GM18508 (cell line): Measurements from ENCODE around the gene NYAP2.

Experiments
- ATAC-seq: cut with Tn5 transposase; IDR thresholded peaks from one replicate; pipeline ENCODE4 v1.9.1; 2021; ENCODE audit warnings: moderate number of reproducible peaks; ENCODE audit not compliant: insufficient read depth, unreplicated experiment

NYAP2 gene

DNA sequence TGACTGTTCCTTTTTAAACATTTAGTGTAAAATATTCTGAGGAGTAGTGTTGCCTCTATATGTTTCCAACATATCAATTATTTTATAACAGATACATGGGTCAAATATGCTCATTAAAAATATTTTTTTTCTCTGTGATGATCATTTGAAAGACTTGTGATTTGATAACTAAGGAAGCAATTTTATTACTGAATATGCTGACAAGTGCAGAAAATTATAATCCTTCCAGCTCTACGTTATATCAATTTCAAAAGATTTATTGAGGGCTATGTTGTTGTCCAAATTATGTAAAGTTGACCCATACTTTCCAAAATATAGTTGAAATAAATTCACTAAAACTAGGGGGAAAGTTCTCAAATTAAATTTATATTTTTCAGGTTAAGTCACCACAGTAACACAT, 290.6 kb downstream of the NYAP2 start:
- ATAC-seq, result no peak

GRCh38 chr2:225691711-225692110, 292.2 kb downstream of the NYAP2 start:
- no peak for ATAC-seq

DNA sequence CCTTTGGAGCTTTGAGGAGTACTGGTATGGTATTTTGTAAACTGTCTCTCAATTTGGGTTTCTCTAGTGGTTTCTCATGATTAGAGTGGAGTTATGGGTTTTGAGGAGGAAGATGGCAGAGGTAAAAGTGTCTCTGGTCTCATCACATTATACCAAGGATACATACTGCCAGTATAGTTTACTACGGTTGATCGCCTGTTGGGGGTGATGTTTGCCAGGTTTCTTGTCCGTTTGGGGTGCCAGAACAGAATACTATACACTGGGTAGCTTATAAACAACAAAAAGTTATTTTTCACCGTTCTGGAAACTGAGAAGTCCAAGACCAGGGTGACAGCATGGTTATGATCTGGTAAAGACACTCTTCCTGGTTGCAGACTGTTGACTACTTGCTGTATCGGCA, 293.7 kb downstream of the NYAP2 start:
- no peak for ATAC-seq

DNA sequence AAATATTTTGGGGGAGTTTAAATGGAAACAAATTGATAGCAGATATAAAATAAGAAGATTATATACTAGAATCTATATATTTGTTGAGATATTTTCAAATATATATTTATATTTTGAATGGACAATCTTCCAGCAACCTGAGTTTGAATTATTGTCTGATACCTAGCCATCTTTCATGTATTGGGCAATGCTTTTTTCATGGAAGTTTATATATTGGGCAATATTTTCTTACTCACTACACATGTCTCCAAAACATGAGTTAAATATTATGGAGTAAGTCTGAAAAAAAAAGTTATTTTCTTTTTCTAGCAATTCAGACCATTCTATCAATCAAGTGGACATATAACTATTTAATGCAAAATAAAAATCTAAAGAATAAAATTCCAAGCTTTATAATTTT, 295.2 kb downstream of the NYAP2 start:
- no peak for ATAC-seq

DNA sequence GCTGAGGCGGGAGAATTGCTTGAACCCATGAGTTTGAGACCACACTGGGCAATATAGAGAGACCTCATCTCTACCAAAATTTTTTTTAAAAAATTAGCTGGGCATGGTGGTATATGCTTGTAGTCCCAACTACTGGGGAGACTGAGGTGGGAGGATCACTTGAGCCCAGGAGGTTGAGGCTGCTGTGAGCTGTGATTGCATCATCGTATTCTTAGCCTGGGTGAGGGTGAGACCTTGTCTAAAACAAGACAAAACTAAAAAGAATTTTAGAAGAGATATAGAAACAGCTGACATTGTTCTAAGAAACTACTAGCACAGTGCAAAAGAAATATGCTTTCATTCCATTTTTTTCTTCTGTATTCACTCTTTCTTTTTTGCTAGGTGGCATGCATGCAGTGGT, 298.4 kb downstream of the NYAP2 start:
- ATAC-seq, result no peak
